HEK293 (cell line): ENCODE data around the gene CACNA1G.

Experiments used
- CTCF ChIA-PET: fragments of 350-600 bp; formaldehyde crosslinking; extraction: SDS; loops from one replicate; lab custom pipeline; 2021; ENCODE audit warnings: antibody characterized with exemption; lab: Yijun Ruan, JAX
- POLR2A ChIA-PET: fragments of 300-600 bp; formaldehyde crosslinking; extraction: SDS; loops from one replicate; lab custom pipeline; 2020; ENCODE audit warnings: antibody characterized with exemption, inconsistent platforms; lab: Yijun Ruan, JAX
- H3K27ac ChIP-seq: fragments of 200-500 bp; sonication (Bioruptor generic); 2 replicates; pipeline ENCODE4 v1.5.1; 2014; ENCODE audit warnings: low read depth, low read length, control low read depth, inconsistent platforms; ENCODE audit errors: extremely low read depth
- H3K36me3 ChIP-seq, 2 experiments: fragments of 200-500 bp in 1 of 2; sonication (Bioruptor generic) in 1 of 2; 1 replicate in 1 of 2; 2 replicates in 1 of 2; pipeline ENCODE4 v1.5.1; 2014 to 2017; ENCODE audit warnings: inconsistent platforms in 2 of 2, low read length in 2 of 2; ENCODE audit not compliant: control insufficient read depth in 2 of 2, insufficient read depth in 1 of 2
- H3K4me1 ChIP-seq: fragments of 200-500 bp; sonication (Bioruptor generic); 2 replicates; pipeline ENCODE4 v1.5.1; 2014; ENCODE audit warnings: mild to moderate bottlenecking, low read length, inconsistent platforms; ENCODE audit not compliant: control insufficient read depth, insufficient read depth
- H3K4me3 ChIP-seq: 2 replicates; pipeline ENCODE4 v1.5.1; 2011; ENCODE audit warnings: low read depth, mild to moderate bottlenecking, control low read depth, low read length, moderate library complexity
- H3K9me3 ChIP-seq: fragments of 200-500 bp; sonication (Bioruptor generic); 2 replicates; pipeline ENCODE4 v1.5.1; 2014; ENCODE audit warnings: low read depth, low read length, inconsistent platforms; ENCODE audit not compliant: control insufficient read depth, insufficient read depth
- ATF2 ChIP-seq: fragments of 450-650 bp; formaldehyde crosslinking; IDR thresholded peaks from 2 replicates; pipeline ENCODE4 v1.5.1; 2016; ENCODE audit warnings: missing biosample characterization, missing genetic modification characterization, low read depth
- EGR2 ChIP-seq: fragments of 450-650 bp; formaldehyde crosslinking; IDR thresholded peaks from 2 replicates; pipeline ENCODE4 v1.5.1; 2016; ENCODE audit warnings: low read depth, missing biosample characterization, missing genetic modification characterization
- FEZF1 ChIP-seq: fragments of 450-650 bp; formaldehyde crosslinking; IDR thresholded peaks from 2 replicates; pipeline ENCODE4 v1.5.1; 2016; ENCODE audit warnings: missing biosample characterization, missing genetic modification characterization
- GLIS1 ChIP-seq: fragments of 450-650 bp; formaldehyde crosslinking; IDR thresholded peaks from 2 replicates; pipeline ENCODE4 v1.5.1; 2016; ENCODE audit warnings: missing biosample characterization, missing genetic modification characterization
- PRDM1 ChIP-seq: fragments of 450-650 bp; formaldehyde crosslinking; IDR thresholded peaks from 2 replicates; pipeline ENCODE4; 2016; ENCODE audit warnings: missing biosample characterization, missing genetic modification characterization
- ZFHX2 ChIP-seq: fragments of 450-650 bp; formaldehyde crosslinking; conservative IDR thresholded peaks from 2 replicates; pipeline ENCODE4 v1.5.1; 2016; ENCODE audit warnings: missing biosample characterization, missing genetic modification characterization
- ZNF10 ChIP-seq: fragments of 450-650 bp; formaldehyde crosslinking; IDR thresholded peaks from 2 replicates; pipeline ENCODE4 v1.5.1; 2017; ENCODE audit warnings: missing biosample characterization, missing genetic modification characterization
- ZNF121 ChIP-seq: fragments of 450-650 bp; formaldehyde crosslinking; IDR thresholded peaks from 2 replicates; pipeline ENCODE4 v1.5.1; 2016; ENCODE audit warnings: missing biosample characterization, missing genetic modification characterization
- ZNF266 ChIP-seq: fragments of 450-650 bp; formaldehyde crosslinking; IDR thresholded peaks from 2 replicates; pipeline ENCODE4 v1.5.1; 2016; ENCODE audit warnings: missing biosample characterization, missing genetic modification characterization, low read depth
- ZNF394 ChIP-seq: fragments of 450-650 bp; formaldehyde crosslinking; IDR thresholded peaks from 2 replicates; pipeline ENCODE4 v1.5.1; 2016; ENCODE audit warnings: missing biosample characterization, missing genetic modification characterization, mild to moderate bottlenecking, moderate library complexity, borderline replicate concordance
- ZNF398 ChIP-seq: fragments of 450-650 bp; formaldehyde crosslinking; IDR thresholded peaks from 2 replicates; pipeline ENCODE4 v1.5.1; 2017; ENCODE audit warnings: missing biosample characterization, missing genetic modification characterization
- ZNF423 ChIP-seq: fragments of 450-650 bp; formaldehyde crosslinking; IDR thresholded peaks from 2 replicates; pipeline ENCODE4 v1.5.1; 2016; ENCODE audit warnings: missing biosample characterization, missing genetic modification characterization
- ZNF571 ChIP-seq: fragments of 450-650 bp; formaldehyde crosslinking; IDR thresholded peaks from 2 replicates; pipeline ENCODE4 v1.5.0; 2017; ENCODE audit warnings: missing biosample characterization, missing genetic modification characterization
- ZNF629 ChIP-seq: fragments of 450-650 bp; formaldehyde crosslinking; IDR thresholded peaks from 2 replicates; pipeline ENCODE4 v1.5.1; 2017; ENCODE audit warnings: missing biosample characterization, missing genetic modification characterization
- ZNF776 ChIP-seq: fragments of 450-650 bp; formaldehyde crosslinking; IDR thresholded peaks from 2 replicates; pipeline ENCODE4 v1.5.0; 2017; ENCODE audit warnings: missing biosample characterization, missing genetic modification characterization, borderline replicate concordance
- ZNF791 ChIP-seq: fragments of 450-650 bp; formaldehyde crosslinking; IDR thresholded peaks from 2 replicates; pipeline ENCODE4 v1.5.1; 2016; ENCODE audit warnings: missing biosample characterization, missing genetic modification characterization
- TF ChIP-seq, protein P1 (sequence below): fragments of 450-650 bp; formaldehyde crosslinking; IDR thresholded peaks from 2 replicates; pipeline ENCODE4 v1.5.1; 2016; ENCODE audit warnings: missing biosample characterization, missing genetic modification characterization
- TF ChIP-seq, protein P2 (sequence below): fragments of 450-650 bp; formaldehyde crosslinking; IDR thresholded peaks from 2 replicates; pipeline ENCODE4 v1.5.1; 2016; ENCODE audit warnings: missing biosample characterization, missing genetic modification characterization
- TF ChIP-seq, protein P3 (sequence below): fragments of 450-650 bp; formaldehyde crosslinking; IDR thresholded peaks from 2 replicates; pipeline ENCODE4 v1.5.1; 2016; ENCODE audit warnings: missing biosample characterization, missing genetic modification characterization
- TF ChIP-seq, protein P4 (sequence below): fragments of 450-650 bp; IDR thresholded peaks from 2 replicates; pipeline ENCODE4 v1.5.1; 2018; ENCODE audit warnings: missing biosample characterization, mild to moderate bottlenecking, missing genetic modification characterization

Gene CACNA1G

GRCh38 chr17:50514936-50515702 is 45.4 kb upstream of the CACNA1G start:
- Histone ChIP-seq H3K27ac (no peak overlapping the region), H3K9me3 (no peaks in the 10 kb centered on the region), H3K36me3 (no peaks in the 10 kb centered on the region), H3K4me3 (no peak overlapping the region), H3K4me1 (no peaks in the 10 kb centered on the region)
- CTCF ChIA-PET = interaction anchor here (0.6 to 3.2 kb wide), 9 partner anchors 10 to 268 kb away, joined by 3 to 16 read pairs (median 4); partner anchors contain the start of gene LRRC59
- POLR2A ChIA-PET = interaction anchor here (0.6 kb wide), 1 partner anchor 48 kb away, joined by 7 read pairs; no protein-coding TSS in a partner anchor
- TF ChIP-seq ZNF398 (tag by site-specific recombination) (peak; percentile 27; the same call in 1 of the 2 replicates), FEZF1 (no peak), ZNF10 (tag by site-specific recombination) (no peak), ZFHX2 (tag by site-specific recombination) (peak; percentile 80), ZNF423 (tag by site-specific recombination) (no peak), EGR2 (peak; percentile 60), GLIS1 (tag by site-specific recombination) (peak; percentile 54; the same call in 1 of the 2 replicates)
- TF ChIP-seq, protein P1, sequence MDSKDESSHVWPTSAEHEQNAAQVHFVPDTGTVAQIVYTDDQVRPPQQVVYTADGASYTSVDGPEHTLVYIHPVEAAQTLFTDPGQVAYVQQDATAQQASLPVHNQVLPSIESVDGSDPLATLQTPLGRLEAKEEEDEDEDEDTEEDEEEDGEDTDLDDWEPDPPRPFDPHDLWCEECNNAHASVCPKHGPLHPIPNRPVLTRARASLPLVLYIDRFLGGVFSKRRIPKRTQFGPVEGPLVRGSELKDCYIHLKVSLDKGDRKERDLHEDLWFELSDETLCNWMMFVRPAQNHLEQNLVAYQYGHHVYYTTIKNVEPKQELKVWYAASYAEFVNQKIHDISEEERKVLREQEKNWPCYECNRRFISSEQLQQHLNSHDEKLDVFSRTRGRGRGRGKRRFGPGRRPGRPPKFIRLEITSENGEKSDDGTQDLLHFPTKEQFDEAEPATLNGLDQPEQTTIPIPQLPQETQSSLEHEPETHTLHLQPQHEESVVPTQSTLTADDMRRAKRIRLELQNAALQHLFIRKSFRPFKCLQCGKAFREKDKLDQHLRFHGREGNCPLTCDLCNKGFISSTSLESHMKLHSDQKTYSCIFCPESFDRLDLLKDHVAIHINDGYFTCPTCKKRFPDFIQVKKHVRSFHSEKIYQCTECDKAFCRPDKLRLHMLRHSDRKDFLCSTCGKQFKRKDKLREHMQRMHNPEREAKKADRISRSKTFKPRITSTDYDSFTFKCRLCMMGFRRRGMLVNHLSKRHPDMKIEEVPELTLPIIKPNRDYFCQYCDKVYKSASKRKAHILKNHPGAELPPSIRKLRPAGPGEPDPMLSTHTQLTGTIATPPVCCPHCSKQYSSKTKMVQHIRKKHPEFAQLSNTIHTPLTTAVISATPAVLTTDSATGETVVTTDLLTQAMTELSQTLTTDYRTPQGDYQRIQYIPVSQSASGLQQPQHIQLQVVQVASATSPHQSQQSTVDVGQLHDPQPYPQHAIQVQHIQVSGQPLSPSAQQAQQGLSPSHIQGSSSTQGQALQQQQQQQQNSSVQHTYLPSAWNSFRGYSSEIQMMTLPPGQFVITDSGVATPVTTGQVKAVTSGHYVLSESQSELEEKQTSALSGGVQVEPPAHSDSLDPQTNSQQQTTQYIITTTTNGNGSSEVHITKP (tag by site-specific recombination) = peak; percentile 79
- TF ChIP-seq, protein P2, sequence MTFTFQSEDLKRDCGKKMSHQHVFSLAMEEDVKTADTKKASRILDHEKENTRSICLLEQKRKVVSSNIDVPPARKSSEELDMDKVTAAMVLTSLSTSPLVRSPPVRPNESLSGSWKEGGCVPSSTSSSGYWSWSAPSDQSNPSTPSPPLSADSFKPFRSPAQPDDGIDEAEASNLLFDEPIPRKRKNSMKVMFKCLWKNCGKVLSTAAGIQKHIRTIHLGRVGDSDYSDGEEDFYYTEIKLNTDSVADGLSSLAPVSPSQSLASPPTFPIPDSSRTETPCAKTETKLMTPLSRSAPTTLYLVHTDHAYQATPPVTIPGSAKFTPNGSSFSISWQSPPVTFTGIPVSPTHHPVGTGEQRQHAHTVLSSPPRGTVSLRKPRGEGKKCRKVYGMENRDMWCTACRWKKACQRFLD (tag by site-specific recombination) = no peak
- TF ChIP-seq, protein P3, sequence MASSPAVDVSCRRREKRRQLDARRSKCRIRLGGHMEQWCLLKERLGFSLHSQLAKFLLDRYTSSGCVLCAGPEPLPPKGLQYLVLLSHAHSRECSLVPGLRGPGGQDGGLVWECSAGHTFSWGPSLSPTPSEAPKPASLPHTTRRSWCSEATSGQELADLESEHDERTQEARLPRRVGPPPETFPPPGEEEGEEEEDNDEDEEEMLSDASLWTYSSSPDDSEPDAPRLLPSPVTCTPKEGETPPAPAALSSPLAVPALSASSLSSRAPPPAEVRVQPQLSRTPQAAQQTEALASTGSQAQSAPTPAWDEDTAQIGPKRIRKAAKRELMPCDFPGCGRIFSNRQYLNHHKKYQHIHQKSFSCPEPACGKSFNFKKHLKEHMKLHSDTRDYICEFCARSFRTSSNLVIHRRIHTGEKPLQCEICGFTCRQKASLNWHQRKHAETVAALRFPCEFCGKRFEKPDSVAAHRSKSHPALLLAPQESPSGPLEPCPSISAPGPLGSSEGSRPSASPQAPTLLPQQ = no peak

GRCh38 chr17:50517011-50517410 is 43.5 kb upstream of the CACNA1G start:
- Histone ChIP-seq H3K4me3 (no peak overlapping the region), H3K9me3 (no peaks in the 10 kb centered on the region), H3K27ac (no peak overlapping the region), H3K36me3 (no peaks in the 10 kb centered on the region), H3K4me1 (no peaks in the 10 kb centered on the region)
- POLR2A ChIA-PET = interaction anchor here (0.5 kb wide), 1 partner anchor 315 kb away, joined by 4 read pairs; the partner anchor contains the start of gene COL1A1
- CTCF ChIA-PET = interaction anchor here (0.5 to 3.2 kb wide), 6 partner anchors 13 to 169 kb away, joined by 3 to 16 read pairs (median 4); partner anchors contain the start of gene RSAD1
- TF ChIP-seq, protein P4, sequence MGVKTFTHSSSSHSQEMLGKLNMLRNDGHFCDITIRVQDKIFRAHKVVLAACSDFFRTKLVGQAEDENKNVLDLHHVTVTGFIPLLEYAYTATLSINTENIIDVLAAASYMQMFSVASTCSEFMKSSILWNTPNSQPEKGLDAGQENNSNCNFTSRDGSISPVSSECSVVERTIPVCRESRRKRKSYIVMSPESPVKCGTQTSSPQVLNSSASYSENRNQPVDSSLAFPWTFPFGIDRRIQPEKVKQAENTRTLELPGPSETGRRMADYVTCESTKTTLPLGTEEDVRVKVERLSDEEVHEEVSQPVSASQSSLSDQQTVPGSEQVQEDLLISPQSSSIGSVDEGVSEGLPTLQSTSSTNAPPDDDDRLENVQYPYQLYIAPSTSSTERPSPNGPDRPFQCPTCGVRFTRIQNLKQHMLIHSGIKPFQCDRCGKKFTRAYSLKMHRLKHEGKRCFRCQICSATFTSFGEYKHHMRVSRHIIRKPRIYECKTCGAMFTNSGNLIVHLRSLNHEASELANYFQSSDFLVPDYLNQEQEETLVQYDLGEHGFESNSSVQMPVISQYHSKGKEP = no peak
- TF ChIP-seq ZNF776 (tag by site-specific recombination) = no peak
- no peak for TF ChIP-seq ZNF121 (tag by site-specific recombination)
- TF ChIP-seq ZNF571 (tag by site-specific recombination) = no peak
- TF ChIP-seq ATF2 (tag by site-specific recombination) = no peak
- TF ChIP-seq ZNF629 (tag by site-specific recombination) = no peak
- TF ChIP-seq ZNF266 (tag by site-specific recombination) = no peak
- TF ChIP-seq PRDM1 (tag by site-specific recombination) = no peak
- TF ChIP-seq ZNF791 (tag by site-specific recombination) = no peak
- TF ChIP-seq EGR2 = no peak
- no peak for TF ChIP-seq ZNF394 (tag by site-specific recombination)
